Right atrium auricular region (tissue), 2 donors: ENCODE results near the gene ABCC2. TPM values are rescaled to one million over a fixed set of nuclear protein-coding genes. Genes with fewer than 3 reads are reported as not detected.
"Not testable (repeated sequence)": the region's sequence is repeated elsewhere in the genome, so short reads cannot be mapped to it uniquely, and the experiment has no call there.

ENCODE experiments used
- DNase-seq: peaks from one replicate; pipeline ENCODE4 v3.0.0-alpha.2; 2019; ENCODE audit warnings: low spot score
- H3K27ac ChIP-seq, 2 donors: fragments of 200-600 bp; sonication (generic); 1 replicate in 1 of 2; 2 replicates in 1 of 2; pipeline ENCODE4 v1.5.1; 2016 to 2019
- H3K27me3 ChIP-seq, 2 donors: fragments of 200-600 bp; sonication (generic); one replicate each; pipeline versions ENCODE4 v1.5.1 to v1.6.0; 2017 to 2019
- H3K36me3 ChIP-seq: fragments of 200-600 bp; sonication (generic); one replicate; pipeline ENCODE4 v1.5.1; 2016
- H3K4me1 ChIP-seq, 2 donors: fragments of 200-600 bp; sonication (generic); one replicate each; pipeline versions ENCODE4 v1.5.1 to v1.6.0; 2017 to 2019
- H3K4me3 ChIP-seq, 2 donors: fragments of 200-600 bp; sonication (generic); 1 replicate in 1 of 2; 2 replicates in 1 of 2; pipeline ENCODE4 v1.5.1; 2017 to 2019; ENCODE audit warnings: mild to moderate bottlenecking in 1 of 2, moderate library complexity in 1 of 2
- H3K9me3 ChIP-seq, 2 donors: fragments of 200-600 bp; sonication (generic); one replicate each; pipeline ENCODE4 v1.5.1; 2019
- CTCF ChIP-seq, 2 donors: fragments of 200-600 bp; sonication (generic); IDR thresholded peaks; one replicate each; pipeline ENCODE4 v1.5.1; 2019; ENCODE audit warnings: antibody characterized with exemption in 2 of 2
- total RNA-seq, 2 donors: library from RNA; depleted of rRNA; stranded (reverse); fragments of >200 nt; gene quantifications; one replicate each; pipeline ENCODE4 v1.1.0, GENCODE V29; 2016

ABCC2 gene
- total RNA-seq, 2 donors from 2014 or later, result 0.15 to 0.28 TPM

- no peak for TF ChIP-seq CTCF (IDR thresholded peaks at IDR 0.05)
- Histone ChIP-seq H3K36me3 (peaks cover 45% of the 10 kb centered on the region), H3K4me3 (no peak overlapping the region), H3K27me3 (no peaks in the 10 kb centered on the region), H3K9me3 (no peaks in the 10 kb centered on the region), H3K4me1 (no peaks in the 10 kb centered on the region), H3K27ac (no peak overlapping the region)
- DNase-seq, result no peak
Measured at GRCh38 chr10:99875473-99875872, 93.0 kb downstream of the ABCC2 start.

- Histone ChIP-seq H3K9me3 (no peaks in the 10 kb centered on the region), H3K36me3 (peaks cover 88% of the 10 kb centered on the region), H3K4me1 (no peaks in the 10 kb centered on the region), H3K27me3 (no peaks in the 10 kb centered on the region), H3K4me3 (no peak overlapping the region), H3K27ac (peak overlapping the region in 1 of 2 donors; percentile 23)
- no peak for TF ChIP-seq CTCF (IDR thresholded peaks at IDR 0.05)
- no peak for DNase-seq
Measured at GRCh38 chr10:99880080-99880835, 97.8 kb downstream of the ABCC2 start.

GRCh38 chr10:99881371-99881770, 98.9 kb downstream of the ABCC2 start:
- H3K27me3 ChIP-seq, result no peaks in the 10 kb centered on the region
- H3K36me3 ChIP-seq, result peaks cover 90% of the 10 kb centered on the region
- no peak overlapping the region for H3K4me3 ChIP-seq
- no peak overlapping the region for H3K27ac ChIP-seq
- no peak for DNase-seq
- TF ChIP-seq CTCF (IDR thresholded peaks at IDR 0.05), result no peak
- H3K4me1 ChIP-seq, result no peaks in the 10 kb centered on the region
- H3K9me3 ChIP-seq, result no peaks in the 10 kb centered on the region

GRCh38 chr10:99883523-99883922, 101.1 kb downstream of the ABCC2 start:
- no peak for DNase-seq
- peaks cover 76% of the 10 kb centered on the region for H3K36me3 ChIP-seq
- H3K27me3 ChIP-seq, result no peaks in the 10 kb centered on the region
- no peak overlapping the region for H3K4me3 ChIP-seq
- no peaks in the 10 kb centered on the region for H3K9me3 ChIP-seq
- no peaks in the 10 kb centered on the region for H3K4me1 ChIP-seq
- TF ChIP-seq CTCF (IDR thresholded peaks at IDR 0.05), result no peak
- no peak overlapping the region for H3K27ac ChIP-seq

GRCh38 chr10:99888622-99889021, 106.2 kb downstream of the ABCC2 start:
- DNase-seq, result no peak
- Histone ChIP-seq H3K9me3 (no peaks in the 10 kb centered on the region), H3K4me1 (no peaks in the 10 kb centered on the region), H3K27ac (no peak overlapping the region), H3K4me3 (no peak overlapping the region), H3K27me3 (no peaks in the 10 kb centered on the region), H3K36me3 (peaks cover 31% of the 10 kb centered on the region)
- no peak for TF ChIP-seq CTCF (IDR thresholded peaks at IDR 0.05)

GRCh38 chr10:99894613-99895012, 112.2 kb downstream of the ABCC2 start:
- DNase-seq, result no peak
- no peak overlapping the region for H3K4me3 ChIP-seq
- peaks cover 57% of the 10 kb centered on the region for H3K36me3 ChIP-seq
- no peaks in the 10 kb centered on the region for H3K27me3 ChIP-seq
- H3K27ac ChIP-seq, result no peak overlapping the region
- no peaks in the 10 kb centered on the region for H3K4me1 ChIP-seq
- TF ChIP-seq CTCF (IDR thresholded peaks at IDR 0.05), result no peak
- no peaks in the 10 kb centered on the region for H3K9me3 ChIP-seq

- not testable (repeated sequence) for H3K4me1 ChIP-seq, H3K4me3 ChIP-seq, H3K27me3 ChIP-seq, H3K9me3 ChIP-seq, DNase-seq, H3K27ac ChIP-seq
- peaks cover 57% of the 10 kb centered on the region for H3K36me3 ChIP-seq
Measured at GRCh38 chr10:99895066-99895465, 112.6 kb downstream of the ABCC2 start.
